NCI-H2196 treated with DMSO at 0.1 percent for 48 hours (cell line): Measurements from ENCODE around the gene NXPE3.

ENCODE experiments used
- DNase-seq: peaks from one replicate; lab custom pipeline; 2025; ENCODE audit not compliant: unreplicated experiment; lab: John Stamatoyannopoulos, UW

The NXPE3 gene

DNA sequence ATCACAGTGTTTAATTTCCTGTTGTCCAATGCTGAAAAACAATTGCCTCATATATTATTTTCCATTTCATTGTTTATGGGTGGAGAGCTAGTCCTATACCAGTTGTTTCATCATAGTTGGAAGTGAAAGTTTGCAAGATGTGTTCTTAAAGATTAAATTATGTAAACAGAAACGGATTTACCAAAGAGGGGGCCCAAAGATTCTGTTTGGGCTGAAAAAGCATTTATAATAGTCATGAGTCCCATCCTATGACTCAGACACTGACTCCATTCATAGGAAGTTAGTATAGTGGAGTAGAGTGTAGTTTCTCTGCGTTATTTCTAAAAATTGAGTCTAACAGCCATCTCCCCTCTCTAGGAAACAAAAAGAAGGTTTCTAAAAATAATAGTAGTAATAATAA, 94.6 kb downstream of the NXPE3 start:
- no peak for DNase-seq

DNA sequence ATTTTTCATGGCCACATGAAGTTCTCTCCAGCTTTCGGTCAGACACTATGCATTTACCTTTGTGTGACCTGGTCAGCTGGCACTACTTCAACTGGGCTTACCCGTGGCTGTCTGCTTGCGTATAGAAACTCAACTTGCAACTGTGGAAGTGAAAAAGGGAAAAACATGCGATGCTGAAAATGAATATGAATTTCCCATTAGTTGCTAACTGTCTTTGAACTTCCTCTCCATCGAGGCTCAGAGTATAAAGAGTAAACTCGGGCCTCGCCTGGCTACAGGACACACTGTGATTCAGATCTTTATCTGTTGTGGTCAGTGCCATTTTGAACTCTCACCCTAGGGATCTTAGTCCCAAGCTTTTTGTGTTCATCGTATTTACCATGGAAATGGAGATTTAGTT, 97.1 kb downstream of the NXPE3 start:
- no peak for DNase-seq
